SU-DHL-6 (cell line): ENCODE results near the gene COX11.
A peak's percentile ranks its signal among the peaks of the same experiment; 100 is the strongest.

Experiments
- H2AFZ ChIP-seq: fragments of 200-600 bp; sonication (generic); 2 replicates; pipeline ENCODE4 v1.6.1; 2014; ENCODE audit warnings: low read depth, mild to moderate bottlenecking, moderate library complexity, mixed read lengths, antibody characterized with exemption, low read length; ENCODE audit not compliant: severe bottlenecking
- H3F3A ChIP-seq: fragments of 200-600 bp; shearing (Covaris generic); 2 replicates; pipeline ENCODE4 v1.6.0; 2016; ENCODE audit warnings: antibody characterized with exemption, mild to moderate bottlenecking; ENCODE audit not compliant: insufficient read depth
- H3K27ac ChIP-seq: fragments of 200-600 bp; sonication (generic); 2 replicates; pipeline ENCODE4 v1.5.1; 2016; ENCODE audit warnings: low read depth, mild to moderate bottlenecking, low read length, moderate library complexity, mixed read lengths
- H3K27me3 ChIP-seq: fragments of 200-600 bp; sonication (generic), shearing (Covaris generic); 2 replicates; pipeline ENCODE4 v1.6.0; 2014; ENCODE audit warnings: mild to moderate bottlenecking, low read length
- H3K36me3 ChIP-seq: fragments of 200-600 bp; sonication (generic); 2 replicates; pipeline ENCODE4 v1.6.1; 2014; ENCODE audit warnings: mild to moderate bottlenecking, low read length, mixed read lengths
- H3K4me2 ChIP-seq: fragments of 300-600, 200-600 bp; shearing (Covaris generic), sonication (generic); 2 replicates; pipeline ENCODE4 v1.6.0; 2014; ENCODE audit warnings: low read length, low read depth, mild to moderate bottlenecking; ENCODE audit not compliant: poor library complexity, severe bottlenecking
- H3K4me3 ChIP-seq: fragments of 200-600 bp; sonication (generic); 2 replicates; pipeline ENCODE4 v1.5.1; 2014; ENCODE audit warnings: antibody characterized with exemption, low read length, mild to moderate bottlenecking, mixed read lengths; ENCODE audit not compliant: insufficient read depth, poor library complexity, severe bottlenecking
- H3K79me2 ChIP-seq: fragments of 200-600 bp; sonication (generic); 2 replicates; pipeline ENCODE4 v1.6.1; 2014; ENCODE audit warnings: mild to moderate bottlenecking, low read length, moderate library complexity; ENCODE audit not compliant: insufficient read depth
- H3K9ac ChIP-seq: fragments of 200-600 bp; sonication (generic); 2 replicates; pipeline ENCODE4 v1.7.0; 2014; ENCODE audit warnings: mild to moderate bottlenecking, low read length
- H3K9me2 ChIP-seq: fragments of 200-600 bp; sonication (generic); replicated peaks from 2 replicates; pipeline ENCODE4 v1.6.1; 2014; ENCODE audit warnings: low read length; ENCODE audit not compliant: insufficient read depth
- H3K9me3 ChIP-seq: fragments of 200-600 bp; sonication (generic); 2 replicates; pipeline ENCODE4 v1.6.1; 2014; ENCODE audit warnings: low read length, mixed read lengths; ENCODE audit not compliant: insufficient read depth
- H4K20me1 ChIP-seq: fragments of 200-600 bp; sonication (generic); 2 replicates; pipeline ENCODE4 v1.6.1; 2014; ENCODE audit warnings: low read depth, mild to moderate bottlenecking, antibody characterized with exemption, low read length, moderate library complexity, mixed read lengths
- EZH2phosphoT487 ChIP-seq: fragments of 200-600 bp; sonication (generic), shearing (Covaris generic); conservative IDR thresholded peaks from 2 replicates; pipeline ENCODE4 v1.6.1; 2018; ENCODE audit warnings: mild to moderate bottlenecking, antibody characterized with exemption, low read length, moderate library complexity, mixed read lengths
- TF ChIP-seq, protein P1 (sequence below): fragments of 200-600 bp; sonication (generic); IDR thresholded peaks from one replicate; pipeline ENCODE4 v1.5.1; 2017; ENCODE audit warnings: antibody characterized with exemption, mild to moderate bottlenecking, low read length, moderate library complexity; ENCODE audit not compliant: insufficient read depth, poor library complexity, severe bottlenecking

Gene COX11

DNA sequence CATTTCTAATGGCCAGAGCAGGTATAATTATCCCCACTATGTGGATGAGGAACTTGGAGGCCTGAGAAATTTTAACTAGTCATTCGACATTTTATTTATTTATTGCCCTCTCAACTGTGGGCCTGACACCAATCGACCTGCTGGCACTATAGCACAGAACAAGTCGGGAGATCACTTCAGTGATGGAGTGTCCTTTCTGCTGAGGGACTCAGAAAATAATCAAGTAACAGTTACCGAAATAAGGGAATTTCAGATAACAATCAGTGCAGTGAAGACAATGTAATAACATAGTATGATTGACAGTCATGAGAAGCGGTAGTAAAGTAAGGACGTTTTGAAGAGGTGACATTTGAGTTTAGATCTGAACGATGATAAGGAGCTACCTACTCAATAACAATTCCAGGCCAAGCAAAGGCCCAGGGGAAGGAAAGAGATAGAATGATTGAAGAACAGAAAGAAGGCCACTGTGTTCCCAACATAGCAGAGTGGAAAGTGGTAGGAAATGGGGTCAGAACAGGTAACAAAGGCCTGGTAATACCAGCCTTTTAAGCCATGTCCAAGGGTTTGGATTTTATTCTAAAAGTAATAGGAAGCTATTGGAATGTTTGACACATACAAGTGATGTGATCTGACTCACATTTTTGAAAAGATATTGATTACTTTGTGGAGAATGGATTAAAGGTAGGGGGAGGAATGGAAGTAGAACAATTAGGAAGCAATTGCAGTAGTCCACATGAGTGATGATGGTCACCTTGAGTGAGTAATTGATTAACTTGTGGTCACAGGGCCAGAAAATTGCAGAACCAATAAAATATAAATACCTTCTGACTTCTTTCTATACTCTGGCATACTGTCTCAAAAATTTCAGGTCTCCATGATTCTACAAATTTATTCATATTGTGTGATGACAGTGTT lies 1.5 kb upstream of the COX11 start:
- Histone ChIP-seq H3K27ac (no peak overlapping the region), H3K79me2 (peaks cover 37% of the 10 kb centered on the region), H4K20me1 (no peaks in the 10 kb centered on the region), H3K4me3 (peak overlapping the region; percentile 92), H3K9ac (peak overlapping the region; percentile 86), H2AFZ (peak overlapping the region; percentile 81), H3K4me2 (peak overlapping the region; percentile 70), H3K9me3 (no peaks in the 10 kb centered on the region), H3F3A (no peaks in the 10 kb centered on the region), H3K9me2 (no peaks in the 10 kb centered on the region), H3K36me3 (peaks cover 4% of the 10 kb centered on the region; the same call in 1 of the 2 replicates), H3K27me3 (no peaks in the 10 kb centered on the region)
- TF ChIP-seq, protein P1, sequence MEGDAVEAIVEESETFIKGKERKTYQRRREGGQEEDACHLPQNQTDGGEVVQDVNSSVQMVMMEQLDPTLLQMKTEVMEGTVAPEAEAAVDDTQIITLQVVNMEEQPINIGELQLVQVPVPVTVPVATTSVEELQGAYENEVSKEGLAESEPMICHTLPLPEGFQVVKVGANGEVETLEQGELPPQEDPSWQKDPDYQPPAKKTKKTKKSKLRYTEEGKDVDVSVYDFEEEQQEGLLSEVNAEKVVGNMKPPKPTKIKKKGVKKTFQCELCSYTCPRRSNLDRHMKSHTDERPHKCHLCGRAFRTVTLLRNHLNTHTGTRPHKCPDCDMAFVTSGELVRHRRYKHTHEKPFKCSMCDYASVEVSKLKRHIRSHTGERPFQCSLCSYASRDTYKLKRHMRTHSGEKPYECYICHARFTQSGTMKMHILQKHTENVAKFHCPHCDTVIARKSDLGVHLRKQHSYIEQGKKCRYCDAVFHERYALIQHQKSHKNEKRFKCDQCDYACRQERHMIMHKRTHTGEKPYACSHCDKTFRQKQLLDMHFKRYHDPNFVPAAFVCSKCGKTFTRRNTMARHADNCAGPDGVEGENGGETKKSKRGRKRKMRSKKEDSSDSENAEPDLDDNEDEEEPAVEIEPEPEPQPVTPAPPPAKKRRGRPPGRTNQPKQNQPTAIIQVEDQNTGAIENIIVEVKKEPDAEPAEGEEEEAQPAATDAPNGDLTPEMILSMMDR: no peak
- no peak for TF ChIP-seq EZH2phosphoT487

DNA sequence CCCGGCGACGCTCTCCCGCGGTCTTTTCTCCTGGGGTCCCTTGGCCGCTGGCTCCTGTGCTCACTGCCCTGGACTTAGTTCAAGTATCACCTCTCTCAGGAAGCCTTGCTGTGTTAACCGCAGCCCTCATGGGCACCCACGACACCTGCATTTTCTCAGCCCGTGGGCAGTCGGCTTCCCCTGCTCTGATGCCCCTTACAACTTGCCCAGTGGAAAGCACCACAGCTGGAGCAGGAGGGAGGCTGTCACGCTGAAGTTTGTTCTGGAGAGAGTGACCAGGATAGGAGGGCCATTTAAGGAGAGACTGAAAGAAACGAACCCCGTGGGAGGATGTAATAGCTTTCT lies 506 bp upstream of the COX11 start:
- Histone ChIP-seq H3K79me2 (peaks cover 40% of the 10 kb centered on the region), H3K4me2 (peak overlapping the region; percentile 70), H3K9ac (peak overlapping the region; percentile 86), H3K9me2 (no peaks in the 10 kb centered on the region), H3F3A (no peaks in the 10 kb centered on the region), H3K36me3 (peaks cover 12% of the 10 kb centered on the region), H4K20me1 (no peaks in the 10 kb centered on the region), H3K9me3 (no peaks in the 10 kb centered on the region), H3K27ac (no peak overlapping the region; the same call in 1 of the 2 replicates), H3K4me3 (peak overlapping the region; percentile 92), H2AFZ (peak overlapping the region; percentile 81), H3K27me3 (no peaks in the 10 kb centered on the region)
- TF ChIP-seq, protein P1: no peak
- no peak for TF ChIP-seq EZH2phosphoT487

DNA sequence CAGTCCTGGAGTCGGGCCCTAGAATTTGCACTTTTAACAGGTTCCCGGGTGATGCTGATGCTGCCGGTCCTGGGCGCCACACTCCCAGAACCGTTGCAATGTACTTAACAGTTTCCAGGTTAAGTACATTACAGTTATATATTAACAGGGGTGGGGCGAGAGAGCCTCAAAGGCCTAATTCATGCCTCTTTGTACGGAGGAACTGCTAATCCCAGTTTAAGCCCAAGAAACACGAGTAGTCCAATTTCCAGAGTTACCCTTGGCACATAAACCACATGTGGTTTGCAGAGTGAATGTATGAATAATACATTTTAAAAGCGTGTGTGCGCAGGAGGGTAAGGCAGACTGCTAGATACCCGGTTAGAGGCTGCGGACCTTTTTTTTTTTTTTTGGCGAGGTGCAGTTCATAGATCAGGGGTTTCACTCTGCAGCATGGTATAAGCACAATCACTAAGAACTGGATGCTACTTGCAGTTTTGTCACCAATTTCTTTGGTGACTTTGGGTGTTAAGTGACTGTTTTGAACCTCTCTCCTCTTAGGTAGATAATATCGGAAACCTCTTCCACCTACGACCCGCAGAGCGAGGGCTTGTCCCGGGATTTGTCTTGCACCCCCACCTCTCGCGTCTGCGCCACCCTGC lies 713 bp downstream of the COX11 start:
- H3K79me2 ChIP-seq: peaks cover 40% of the 10 kb centered on the region
- H3F3A ChIP-seq: no peaks in the 10 kb centered on the region
- peak overlapping the region; percentile 70 for H3K4me2 ChIP-seq
- peaks cover 24% of the 10 kb centered on the region for H3K36me3 ChIP-seq
- peak overlapping the region; percentile 92 for H3K4me3 ChIP-seq
- no peaks in the 10 kb centered on the region for H4K20me1 ChIP-seq
- peak overlapping the region; percentile 55; the same call in 1 of the 2 replicates for H3K27ac ChIP-seq
- no peaks in the 10 kb centered on the region for H3K9me3 ChIP-seq
- no peaks in the 10 kb centered on the region for H3K9me2 ChIP-seq
- H3K27me3 ChIP-seq: no peaks in the 10 kb centered on the region
- H2AFZ ChIP-seq: peak overlapping the region; percentile 81
- peak overlapping the region; percentile 86 for H3K9ac ChIP-seq
- no peak for TF ChIP-seq EZH2phosphoT487
- TF ChIP-seq, protein P1: no peak
